Panc1 (cell line): ENCODE measurements around the gene SFTPB. TPM values are rescaled to one million over a fixed set of nuclear protein-coding genes. Genes with fewer than 3 reads are reported as not detected.

Experiments used
- ATAC-seq: fragments of 200-7000 bp; cut with Tn5 transposase; 2 replicates; pipeline ENCODE4 v1.9.1; 2020; ENCODE audit warnings: mild to moderate bottlenecking, moderate library complexity
- BruUV-seq: library from RNA; stranded (reverse); fragments of 400-500 nt; replicated peaks from 2 replicates; lab custom pipeline; 2021; lab: Mats Ljungman, UMichigan
- CTCF ChIA-PET: fragments of 300-600 bp; sonication (Branson Sonifier 250); formaldehyde crosslinking; loops from one replicate; lab custom pipeline; 2022; ENCODE audit warnings: antibody characterized with exemption; lab: Charles Lee
- POLR2A ChIA-PET: fragments of 300-600 bp; sonication (Branson Sonifier 250); formaldehyde crosslinking; loops from one replicate; lab custom pipeline; 2022; ENCODE audit warnings: antibody characterized with exemption; lab: Charles Lee
- DNase-seq: peaks from one replicate; pipeline ENCODE4 v3.0.0-alpha.2; 2010; ENCODE audit warnings: low read depth, low spot score
- H3K27ac ChIP-seq: 2 replicates; pipeline ENCODE4 v1.5.1; 2011; ENCODE audit warnings: mild to moderate bottlenecking, low read length, inconsistent platforms
- H3K27me3 ChIP-seq: fragments of 200-500 bp; sonication (Bioruptor generic); 2 replicates; pipeline ENCODE4 v1.6.0; 2014; ENCODE audit warnings: low read length, inconsistent platforms; ENCODE audit not compliant: control insufficient read depth, insufficient read depth
- H3K36me3 ChIP-seq: fragments of 200-500 bp; sonication (Bioruptor generic); 2 replicates; pipeline ENCODE4 v1.5.1; 2014; ENCODE audit warnings: inconsistent platforms, mild to moderate bottlenecking, low read length, moderate library complexity; ENCODE audit not compliant: control insufficient read depth, insufficient read depth
- H3K4me1 ChIP-seq: 2 replicates; pipeline ENCODE4 v1.5.1; 2011; ENCODE audit warnings: inconsistent platforms, mild to moderate bottlenecking, low read length, moderate library complexity; ENCODE audit not compliant: control insufficient read depth, insufficient read depth
- H3K4me3 ChIP-seq, 2 experiments: 2 replicates each; pipeline ENCODE4 v1.5.1; 2011 to 2012; ENCODE audit warnings: low read depth in 2 of 2, low read length in 2 of 2, mild to moderate bottlenecking in 2 of 2, inconsistent platforms in 1 of 2, moderate library complexity in 1 of 2
- H3K9me3 ChIP-seq: fragments of 200-500 bp; sonication (Bioruptor generic); 2 replicates; pipeline ENCODE4 v1.5.1; 2014; ENCODE audit warnings: low read depth, mild to moderate bottlenecking, inconsistent platforms, low read length, moderate library complexity; ENCODE audit not compliant: control insufficient read depth, insufficient read depth
- CTCF ChIP-seq: fragments of 450-650 bp; IDR thresholded peaks from 2 replicates; pipeline ENCODE4 v1.5.1; 2017; ENCODE audit warnings: mild to moderate bottlenecking
- POLR2AphosphoS5 ChIP-seq: IDR thresholded peaks from 2 replicates; pipeline ENCODE4 v1.6.1; 2012; ENCODE audit warnings: mild to moderate bottlenecking, low read depth, low read length, moderate library complexity
- REST ChIP-seq, 2 experiments: IDR thresholded peaks; 2 replicates each; pipeline ENCODE4 v1.6.1; 2011 to 2012; ENCODE audit warnings: low read depth in 2 of 2, control low read depth in 1 of 2, low read length in 1 of 2, mild to moderate bottlenecking in 1 of 2, moderate library complexity in 1 of 2; ENCODE audit not compliant: insufficient read depth in 1 of 2
- SIN3A ChIP-seq: IDR thresholded peaks from 2 replicates; pipeline ENCODE4 v1.6.1; 2012; ENCODE audit warnings: low read depth, mild to moderate bottlenecking, low read length, moderate library complexity, borderline replicate concordance; ENCODE audit not compliant: insufficient read depth
- TCF7L2 ChIP-seq: IDR thresholded peaks from 2 replicates; pipeline ENCODE4 v1.6.1; 2011; ENCODE audit warnings: mild to moderate bottlenecking, low read depth, low read length, inconsistent platforms
- in situ Hi-C: cut with HindIII; loops from 2 replicates; pipeline ENCODE4 v1.10.0; 2016; ENCODE audit warnings: low sequenced_read_pairs, low pct_unique_long_range_greater_than_20kb
- intact Hi-C: fragments of 100-400 bp; cut with micrococcal nuclease; formaldehyde crosslinking; loops from one replicate; pipeline ENCODE4 v1.10.0; 2022; ENCODE audit not compliant: unreplicated experiment
- total RNA-seq: library from RNA; stranded (reverse); gene quantifications from one replicate; pipeline ENCODE4 v1.2.1, GENCODE V29; 2021; ENCODE audit not compliant: unreplicated experiment

The SFTPB gene
- total RNA-seq, 1 experiment from 2014 or later = 5.6 TPM

- no peaks in the 10 kb centered on the region for H3K36me3 ChIP-seq
- ChIA-PET CTCF (interaction anchor here (0.7 kb wide), 1 partner anchor 340 kb away, joined by 3 read pairs; no protein-coding TSS in a partner anchor), POLR2A (no interaction called here)
- in situ Hi-C loops = no loop called here
- no peaks in the 10 kb centered on the region for H3K9me3 ChIP-seq
- BruUV-seq = no TSS peak
- intact Hi-C loops = no loop called here
- ATAC-seq (no peak), DNase-seq (no peak)
- no peak overlapping the region for H3K27ac ChIP-seq
- no peaks in the 10 kb centered on the region; the same call in 1 of the 2 replicates for H3K4me1 ChIP-seq
- no peaks in the 10 kb centered on the region for H3K27me3 ChIP-seq
- TF ChIP-seq TCF7L2 (no peak), REST (IDR thresholded peaks at IDR 0.05; ENCODE audit: insufficient read depth in 1 of 2, low read depth in 2 of 2, low read length in 1 of 2) (no peak), SIN3A (no peak), CTCF (no peak), POLR2AphosphoS5 (no peak)
- H3K4me3 ChIP-seq = no peak overlapping the region
Measured at GRCh38 chr2:85675866-85676548, 8.0 kb upstream of the SFTPB start.

- H3K36me3 ChIP-seq = no peaks in the 10 kb centered on the region
- no peak overlapping the region for H3K27ac ChIP-seq
- intact Hi-C loops = no loop called here
- no peaks in the 10 kb centered on the region; the same call in 1 of the 2 replicates for H3K4me1 ChIP-seq
- in situ Hi-C loops = no loop called here
- BruUV-seq = no TSS peak
- DNase-seq = no peak
- CTCF ChIA-PET = interaction anchor here (0.7 kb wide), 1 partner anchor 339 kb away, joined by 3 read pairs; no protein-coding TSS in a partner anchor
- POLR2A ChIA-PET = no interaction called here
- H3K27me3 ChIP-seq = no peaks in the 10 kb centered on the region
- H3K9me3 ChIP-seq = no peaks in the 10 kb centered on the region
- no peak overlapping the region for H3K4me3 ChIP-seq
- ATAC-seq = no peak
- TF ChIP-seq TCF7L2 = no peak
- TF ChIP-seq SIN3A = no peak
- no peak for TF ChIP-seq REST (IDR thresholded peaks at IDR 0.05; ENCODE audit: insufficient read depth in 1 of 2, low read depth in 2 of 2, low read length in 1 of 2)
- TF ChIP-seq CTCF = no peak
Measured at GRCh38 chr2:85675427-85675826, 7.4 kb upstream of the SFTPB start.
